Transverse colon (tissue), 3 donors: ENCODE results near the gene ARHGAP6.

ENCODE experiments used
- CTCF ChIP-seq, 5 experiments: fragments of 200-600 bp in 3 of 5; fragments of 450-650 bp in 2 of 5; sonication (generic) in 3 of 5; IDR thresholded peaks; 1 replicate in 2 of 5; 2 replicates in 3 of 5; pipeline ENCODE4 v1.5.1; 2016 to 2017; ENCODE audit warnings: antibody characterized with exemption in 5 of 5, inconsistent platforms in 3 of 5, mild to moderate bottlenecking in 2 of 5, moderate library complexity in 1 of 5
- EP300 ChIP-seq: sonication (generic); formaldehyde crosslinking; IDR thresholded peaks from one replicate; pipeline ENCODE4 v1.6.1; 2017; ENCODE audit warnings: antibody characterized with exemption, low read depth
- POLR2A ChIP-seq: fragments of 450-650 bp; IDR thresholded peaks from one replicate; pipeline ENCODE4 v1.6.1; 2016; ENCODE audit warnings: antibody characterized with exemption, mild to moderate bottlenecking, moderate library complexity

GRCh38 chrX:11109968-11110367 is 555.8 kb downstream of the ARHGAP6 start:
- no peak for TF ChIP-seq CTCF (IDR thresholded peaks at IDR 0.05)
- TF ChIP-seq POLR2A, result no peak
- no peak for TF ChIP-seq EP300
